LNCaP clone FGC (cell line): ENCODE results near the gene NEURL3.

Experiments used
- DNase-seq: peaks from one replicate; pipeline ENCODE4 v3.0.0-alpha.2; 2011; ENCODE audit warnings: low read depth
- H3K4me3 ChIP-seq: 2 replicates; pipeline ENCODE4 v1.5.1; 2011; ENCODE audit warnings: mild to moderate bottlenecking, low read depth, low read length, control low read depth
- TF ChIP-seq, protein P1 (sequence below): IDR thresholded peaks from 2 replicates; pipeline ENCODE4 v1.5.1; 2012; ENCODE audit warnings: mild to moderate bottlenecking; ENCODE audit not compliant: control insufficient read depth, insufficient read depth; ENCODE audit errors: extremely low read depth

NEURL3 gene

GRCh38 chr2:96526101-96526591, 21.0 kb upstream of the NEURL3 start:
- no peak for DNase-seq
- TF ChIP-seq, protein P1, sequence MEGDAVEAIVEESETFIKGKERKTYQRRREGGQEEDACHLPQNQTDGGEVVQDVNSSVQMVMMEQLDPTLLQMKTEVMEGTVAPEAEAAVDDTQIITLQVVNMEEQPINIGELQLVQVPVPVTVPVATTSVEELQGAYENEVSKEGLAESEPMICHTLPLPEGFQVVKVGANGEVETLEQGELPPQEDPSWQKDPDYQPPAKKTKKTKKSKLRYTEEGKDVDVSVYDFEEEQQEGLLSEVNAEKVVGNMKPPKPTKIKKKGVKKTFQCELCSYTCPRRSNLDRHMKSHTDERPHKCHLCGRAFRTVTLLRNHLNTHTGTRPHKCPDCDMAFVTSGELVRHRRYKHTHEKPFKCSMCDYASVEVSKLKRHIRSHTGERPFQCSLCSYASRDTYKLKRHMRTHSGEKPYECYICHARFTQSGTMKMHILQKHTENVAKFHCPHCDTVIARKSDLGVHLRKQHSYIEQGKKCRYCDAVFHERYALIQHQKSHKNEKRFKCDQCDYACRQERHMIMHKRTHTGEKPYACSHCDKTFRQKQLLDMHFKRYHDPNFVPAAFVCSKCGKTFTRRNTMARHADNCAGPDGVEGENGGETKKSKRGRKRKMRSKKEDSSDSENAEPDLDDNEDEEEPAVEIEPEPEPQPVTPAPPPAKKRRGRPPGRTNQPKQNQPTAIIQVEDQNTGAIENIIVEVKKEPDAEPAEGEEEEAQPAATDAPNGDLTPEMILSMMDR, result no peak
- no peak overlapping the region for H3K4me3 ChIP-seq

DNA sequence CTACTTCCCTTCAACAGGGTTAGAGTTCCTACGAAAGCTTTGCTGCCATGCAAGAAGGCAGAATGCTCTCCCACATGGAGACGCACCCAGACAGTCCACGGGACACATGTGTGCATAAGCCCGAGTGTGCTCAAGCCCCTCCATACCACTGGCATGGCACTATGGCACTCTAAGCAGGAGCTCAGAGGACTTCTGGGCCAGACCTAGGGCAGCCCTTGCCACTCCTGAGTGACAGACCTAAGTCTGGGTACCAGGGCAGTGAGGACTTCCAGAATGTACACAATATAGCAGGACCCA, 20.0 kb upstream of the NEURL3 start:
- TF ChIP-seq, protein P1, result no peak
- DNase-seq, result no peak
- no peak overlapping the region for H3K4me3 ChIP-seq

DNA sequence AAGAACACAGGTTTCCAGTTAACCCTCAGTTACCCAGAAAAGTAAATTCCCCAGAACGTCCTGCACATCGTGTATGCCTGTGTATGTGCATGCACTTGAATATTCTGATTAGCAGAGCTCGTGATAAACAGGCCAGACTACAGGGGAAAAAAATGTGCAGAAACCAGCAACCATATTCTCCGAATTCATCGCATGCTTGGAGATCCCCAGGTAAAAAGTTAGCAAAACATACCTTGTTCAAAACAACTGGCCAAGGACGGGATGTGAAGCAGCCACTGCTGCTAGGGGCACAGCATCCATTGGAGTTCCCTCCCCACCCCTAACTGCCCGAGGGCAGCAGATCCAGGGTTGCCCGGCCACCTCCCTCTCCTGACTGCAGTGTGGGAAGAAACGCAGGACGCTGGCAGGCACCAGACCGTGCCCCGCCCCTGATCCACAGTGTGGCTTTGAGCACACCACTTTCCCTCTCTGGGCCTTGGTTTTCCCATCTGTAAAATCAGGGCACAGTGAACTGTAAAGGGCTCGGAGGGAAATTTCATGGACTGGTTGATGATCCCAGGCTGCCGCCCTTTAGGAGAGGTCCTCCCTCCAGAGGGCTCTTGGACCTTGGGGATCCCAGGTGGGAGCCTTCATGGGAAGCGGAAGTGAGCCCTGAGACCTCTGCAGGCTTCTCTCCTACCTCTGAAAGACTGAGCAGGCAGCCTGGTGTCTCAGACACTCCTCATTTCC, 19.5 kb upstream of the NEURL3 start:
- TF ChIP-seq, protein P1, result no peak
- DNase-seq, result no peak
- no peak overlapping the region for H3K4me3 ChIP-seq

- H3K4me3 ChIP-seq, result no peak overlapping the region
- TF ChIP-seq, protein P1, result no peak
- no peak for DNase-seq
Measured at GRCh38 chr2:96523659-96524481, 18.7 kb upstream of the NEURL3 start.

DNA sequence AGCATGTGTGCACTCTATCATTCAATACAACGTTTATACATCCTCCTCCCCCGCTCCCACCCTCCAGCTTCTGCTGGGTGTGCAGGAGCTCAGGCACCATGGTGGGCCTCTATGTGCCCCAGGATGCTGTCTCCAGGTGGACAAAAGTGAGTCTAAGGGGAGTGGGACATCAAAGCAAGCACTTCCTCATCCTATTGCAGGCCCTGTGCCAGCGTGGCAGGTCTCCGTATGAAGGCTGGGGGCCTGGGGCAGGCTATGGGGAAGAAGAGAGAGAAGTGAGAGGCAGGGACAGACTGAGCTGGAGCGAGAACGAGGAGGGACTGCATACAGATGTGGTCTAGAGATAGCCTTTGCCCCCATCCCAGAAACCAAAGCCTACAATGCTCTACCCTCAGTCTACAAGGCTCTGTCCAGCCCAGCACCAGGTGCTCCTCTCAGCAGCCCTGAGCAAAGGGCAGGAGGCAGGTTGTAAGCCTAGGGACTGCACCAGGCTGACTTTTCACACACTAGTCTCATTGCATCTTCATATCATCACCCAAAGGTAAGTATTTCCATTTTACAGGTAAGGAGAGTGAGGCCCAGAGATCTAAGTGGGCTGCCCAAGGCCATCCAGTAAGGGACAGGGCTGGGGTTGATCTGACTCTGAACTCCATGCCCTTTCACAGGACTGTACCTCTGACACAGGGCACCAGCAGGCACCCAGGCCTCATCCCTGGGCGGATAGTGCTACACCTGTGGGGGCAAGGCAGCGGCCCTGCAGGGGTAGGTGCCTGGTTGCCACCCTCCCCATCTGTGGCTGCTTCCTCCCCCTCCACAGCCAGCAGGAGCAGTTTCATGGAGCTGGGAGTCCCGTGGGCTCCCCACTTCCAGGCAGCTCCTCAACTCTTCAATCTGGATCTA, 17.4 kb upstream of the NEURL3 start:
- DNase-seq, result no peak
- TF ChIP-seq, protein P1, result no peak

DNA sequence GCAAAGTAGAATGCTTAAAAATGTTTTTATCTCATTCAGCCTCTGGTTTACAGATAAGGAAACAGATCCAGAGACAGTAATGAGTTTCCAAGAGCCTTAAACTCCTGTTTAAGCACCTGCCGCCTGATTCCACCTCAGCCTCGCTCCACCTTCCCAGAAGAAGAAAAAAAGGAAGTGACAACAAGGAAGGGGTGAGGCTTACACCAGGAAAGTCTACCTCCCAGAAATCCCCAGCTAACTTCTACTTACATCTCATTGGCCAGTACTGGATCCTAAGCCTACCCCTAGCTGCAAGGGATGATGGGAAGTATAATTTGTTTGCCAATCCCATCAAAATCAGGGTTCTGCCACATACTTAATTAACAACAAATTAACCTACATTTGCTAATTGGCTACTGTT, 16.1 kb upstream of the NEURL3 start:
- no peak for DNase-seq

More for the DNA sequence above, 17.4 kb upstream of the NEURL3 start:
- H3K4me3 ChIP-seq, result no peak overlapping the region

More for the DNA sequence above, 16.1 kb upstream of the NEURL3 start:
- H3K4me3 ChIP-seq, result no peak overlapping the region
- TF ChIP-seq, protein P1, result no peak
